Activated B cell treated with CpG ODN at 0.5 μM for 24 hours (primary cell): ENCODE data around the gene TCP11L2. TPM values are rescaled to one million over a fixed set of nuclear protein-coding genes. Genes with fewer than 3 reads are reported as not detected.
A peak's percentile ranks its signal among the peaks of the same experiment; 100 is the strongest.

Experiments used
- ATAC-seq: fragments of 200-7000 bp; cut with Tn5 transposase; one replicate; pipeline ENCODE4 v1.10.0; 2021; ENCODE audit warnings: low read depth, mild to moderate bottlenecking, moderate library complexity
- CTCF ChIA-PET: fragments of 350-600 bp; sonication (Branson Sonifier 250); formaldehyde crosslinking; loops from one replicate; lab custom pipeline; 2021; ENCODE audit warnings: antibody characterized with exemption; lab: Charles Lee
- POLR2A ChIA-PET: fragments of 350-600 bp; sonication (Branson Sonifier 250); formaldehyde crosslinking; loops from one replicate; lab custom pipeline; 2021; ENCODE audit warnings: antibody characterized with exemption; lab: Charles Lee
- DNase-seq: peaks from one replicate; pipeline ENCODE4 v3.0.0; 2022
- H3K27ac Mint-ChIP-seq: one replicate; pipeline ENCODE4 v1.8.0; 2020; ENCODE audit warnings: mixed read lengths
- H3K27me3 Mint-ChIP-seq: one replicate; pipeline ENCODE4 v1.8.0; 2021; ENCODE audit warnings: mixed read lengths
- H3K36me3 Mint-ChIP-seq: one replicate; pipeline ENCODE4 v1.8.0; 2021; ENCODE audit warnings: low read depth, mixed read lengths
- H3K4me1 Mint-ChIP-seq: one replicate; pipeline ENCODE4 v1.8.0; 2021; ENCODE audit warnings: mixed read lengths
- H3K4me3 Mint-ChIP-seq: one replicate; pipeline ENCODE4 v1.8.0; 2020; ENCODE audit warnings: mild to moderate bottlenecking, mixed read lengths
- H3K9me3 Mint-ChIP-seq: one replicate; pipeline ENCODE4 v1.8.0; 2020; ENCODE audit warnings: mixed read lengths
- CTCF ChIP-seq: fragments of 200-600 bp; IDR thresholded peaks from one replicate; pipeline ENCODE4 v1.8.0; 2022; ENCODE audit warnings: antibody characterized with exemption, mild to moderate bottlenecking
- intact Hi-C: fragments of 100-400 bp; cut with micrococcal nuclease; formaldehyde crosslinking; loops from one replicate; pipeline ENCODE4 v1.15.1; 2024
- total RNA-seq: library from RNA; stranded (reverse); gene quantifications from 2 replicates; pipeline ENCODE4 v1.2.3, GENCODE V29; 2022

Gene TCP11L2
- total RNA-seq, 1 donor from 2014 or later: 52.5 TPM

- no peaks in the 10 kb centered on the region for H3K9me3 Mint-ChIP-seq
- intact Hi-C loops: no loop called here
- H3K27ac Mint-ChIP-seq: no peak overlapping the region
- CTCF ChIA-PET: interaction anchor here (1.1 kb wide), 1 partner anchor 98 kb away, joined by 3 read pairs; no protein-coding TSS in a partner anchor
- no peaks in the 10 kb centered on the region for H3K4me1 Mint-ChIP-seq
- no peaks in the 10 kb centered on the region for H3K27me3 Mint-ChIP-seq
- H3K4me3 Mint-ChIP-seq: no peak overlapping the region
- no peak for TF ChIP-seq CTCF
- peaks cover 91% of the 10 kb centered on the region for H3K36me3 Mint-ChIP-seq
- no peak for DNase-seq
- ATAC-seq: no peak
- POLR2A ChIA-PET: no interaction called here
Measured at GRCh38 chr12:106321139-106321850, 18.8 kb downstream of the TCP11L2 start.

GRCh38 chr12:106323537-106323936, 21.0 kb downstream of the TCP11L2 start:
- CTCF ChIA-PET: no interaction called here
- H3K4me3 Mint-ChIP-seq: no peak overlapping the region
- no peak for TF ChIP-seq CTCF
- ATAC-seq (no peak), DNase-seq (no peak)
- H3K9me3 Mint-ChIP-seq: no peaks in the 10 kb centered on the region
- no peaks in the 10 kb centered on the region for H3K27me3 Mint-ChIP-seq
- intact Hi-C loops: no loop called here
- no peak overlapping the region for H3K27ac Mint-ChIP-seq
- POLR2A ChIA-PET: no interaction called here
- H3K36me3 Mint-ChIP-seq: peaks cover 92% of the 10 kb centered on the region
- no peaks in the 10 kb centered on the region for H3K4me1 Mint-ChIP-seq

- no peaks in the 10 kb centered on the region for H3K27me3 Mint-ChIP-seq
- no peaks in the 10 kb centered on the region for H3K9me3 Mint-ChIP-seq
- ChIA-PET CTCF (no interaction called here), POLR2A (no interaction called here)
- no peak overlapping the region for H3K4me3 Mint-ChIP-seq
- DNase-seq (no peak), ATAC-seq (no peak)
- peak overlapping the region; percentile 24 for H3K27ac Mint-ChIP-seq
- TF ChIP-seq CTCF: no peak
- intact Hi-C loops: no loop called here
- peaks cover 7% of the 10 kb centered on the region for H3K4me1 Mint-ChIP-seq
- peaks cover 92% of the 10 kb centered on the region for H3K36me3 Mint-ChIP-seq
Measured at GRCh38 chr12:106327309-106327869, 24.9 kb downstream of the TCP11L2 start.

GRCh38 chr12:106328735-106329134, 26.2 kb downstream of the TCP11L2 start:
- intact Hi-C loops: no loop called here
- DNase-seq (no peak), ATAC-seq (no peak)
- CTCF ChIA-PET: no interaction called here
- TF ChIP-seq CTCF: no peak
- H3K9me3 Mint-ChIP-seq: no peaks in the 10 kb centered on the region
- H3K4me3 Mint-ChIP-seq: no peak overlapping the region
- no peak overlapping the region for H3K27ac Mint-ChIP-seq
- no peaks in the 10 kb centered on the region for H3K27me3 Mint-ChIP-seq
- H3K36me3 Mint-ChIP-seq: peaks cover 91% of the 10 kb centered on the region
- POLR2A ChIA-PET: interaction anchor here (1.2 kb wide), 1 partner anchor 16 kb away, joined by 3 read pairs; no protein-coding TSS in a partner anchor
- H3K4me1 Mint-ChIP-seq: peaks cover 9% of the 10 kb centered on the region

- ChIA-PET POLR2A (no interaction called here), CTCF (no interaction called here)
- H3K36me3 Mint-ChIP-seq: peaks cover 91% of the 10 kb centered on the region
- TF ChIP-seq CTCF: no peak
- ATAC-seq: no peak
- H3K4me3 Mint-ChIP-seq: no peak overlapping the region
- H3K27me3 Mint-ChIP-seq: no peaks in the 10 kb centered on the region
- no peak for DNase-seq
- intact Hi-C loops: no loop called here
- no peak overlapping the region for H3K27ac Mint-ChIP-seq
- no peaks in the 10 kb centered on the region for H3K9me3 Mint-ChIP-seq
- peaks cover 9% of the 10 kb centered on the region for H3K4me1 Mint-ChIP-seq
Measured at GRCh38 chr12:106329231-106329982, 26.9 kb downstream of the TCP11L2 start.
